B cell (primary cell): ENCODE data around the gene KRIT1.

ENCODE experiments used
- CTCF ChIP-seq: fragments of 200-600 bp; IDR thresholded peaks from one replicate; pipeline ENCODE4 v1.8.0; 2022; ENCODE audit warnings: antibody characterized with exemption, mild to moderate bottlenecking
- EZH2 ChIP-seq: IDR thresholded peaks from 2 replicates; pipeline ENCODE4 v1.6.1; 2012; ENCODE audit warnings: borderline replicate concordance, low read depth, mild to moderate bottlenecking, moderate library complexity, low read length; ENCODE audit not compliant: insufficient read depth, poor library complexity, severe bottlenecking

GRCh38 chr7:92251181-92251580 is 5.5 kb upstream of the KRIT1 start:
- TF ChIP-seq CTCF, result no peak
- TF ChIP-seq EZH2, result no peak
